OCI-LY7 (cell line): ENCODE results near the gene CXCL11. TPM values are rescaled to one million over a fixed set of nuclear protein-coding genes. Genes with fewer than 3 reads are reported as not detected.

Experiments
- BruUV-seq: library from RNA; stranded (reverse); fragments of 400-500 nt; replicated peaks from 2 replicates; lab custom pipeline; 2021; lab: Mats Ljungman, UMichigan
- CTCF ChIA-PET: fragments of 300-600 bp; sonication (Branson Sonifier 250); formaldehyde crosslinking; loops from one replicate; lab custom pipeline; 2022; ENCODE audit warnings: antibody characterized with exemption; ENCODE audit not compliant: unreplicated experiment; lab: Charles Lee
- POLR2A ChIA-PET: fragments of 300-600 bp; sonication (Branson Sonifier 250); formaldehyde crosslinking; loops from one replicate; lab custom pipeline; 2022; ENCODE audit warnings: antibody characterized with exemption; lab: Charles Lee
- DNase-seq: peaks from one replicate; pipeline ENCODE4 v3.0.0-alpha.2; 2015; ENCODE audit warnings: low spot score
- H2AFZ ChIP-seq: fragments of 200-600 bp; sonication (generic), shearing (Covaris generic); 2 replicates; pipeline ENCODE4 v1.6.1; 2014; ENCODE audit warnings: mild to moderate bottlenecking, antibody characterized with exemption, low read length, moderate library complexity
- H3K27ac ChIP-seq: fragments of 200-600 bp; sonication (generic); 2 replicates; pipeline ENCODE4 v1.5.1; 2014; ENCODE audit warnings: mixed run types, low read depth, mild to moderate bottlenecking, moderate library complexity, low read length, inconsistent platforms; ENCODE audit not compliant: poor library complexity, severe bottlenecking
- H3K36me3 ChIP-seq: fragments of 200-600 bp; sonication (generic); 2 replicates; pipeline ENCODE4 v1.6.1; 2014; ENCODE audit warnings: mild to moderate bottlenecking, antibody characterized with exemption, low read length, moderate library complexity, mixed read lengths; ENCODE audit not compliant: insufficient read depth
- H3K4me1 ChIP-seq: fragments of 200-600 bp; sonication (generic); 2 replicates; pipeline ENCODE4 v1.5.1; 2014; ENCODE audit warnings: mild to moderate bottlenecking, low read length; ENCODE audit not compliant: insufficient read depth, poor library complexity, severe bottlenecking
- H3K4me2 ChIP-seq: fragments of 200-600 bp; sonication (generic); 2 replicates; pipeline ENCODE4 v1.6.1; 2014; ENCODE audit warnings: mild to moderate bottlenecking, low read length
- H3K4me3 ChIP-seq: fragments of 200-600 bp; sonication (generic); 2 replicates; pipeline ENCODE4 v1.5.1; 2014; ENCODE audit warnings: mild to moderate bottlenecking, low read depth, low read length; ENCODE audit not compliant: poor library complexity, severe bottlenecking
- H3K79me2 ChIP-seq: fragments of 200-600 bp; sonication (generic); 2 replicates; pipeline ENCODE4 v1.6.1; 2016; ENCODE audit warnings: low read depth, mild to moderate bottlenecking, low read length, moderate library complexity, mixed read lengths; ENCODE audit not compliant: insufficient read depth
- H3K9me2 ChIP-seq: fragments of 200-600 bp; sonication (generic); 2 replicates; pipeline ENCODE4 v1.6.1; 2016; ENCODE audit warnings: mild to moderate bottlenecking, low read length, mixed read lengths; ENCODE audit not compliant: insufficient read depth
- H3K9me3 ChIP-seq: fragments of 200-600 bp; sonication (generic); 2 replicates; pipeline ENCODE4 v1.6.1; 2014; ENCODE audit warnings: mild to moderate bottlenecking, mixed run types, low read length, mixed read lengths
- H4K20me1 ChIP-seq: fragments of 200-600 bp; sonication (generic); 2 replicates; pipeline ENCODE4 v1.6.1; 2014; ENCODE audit warnings: mild to moderate bottlenecking, antibody characterized with exemption, low read length, moderate library complexity, mixed read lengths; ENCODE audit not compliant: insufficient read depth
- CTCF ChIP-seq: fragments of 200-600 bp; sonication (generic); conservative IDR thresholded peaks from 2 replicates; pipeline ENCODE4 v1.5.1; 2014; ENCODE audit warnings: mild to moderate bottlenecking, antibody characterized with exemption, low read length, moderate library complexity, mixed read lengths
- EZH2phosphoT487 ChIP-seq: fragments of 200-600 bp; sonication (generic); IDR thresholded peaks from 2 replicates; pipeline ENCODE4 v1.6.1; 2018; ENCODE audit warnings: low read depth, borderline replicate concordance, mild to moderate bottlenecking, mixed run types, antibody characterized with exemption, low read length, moderate library complexity, mixed read lengths
- intact Hi-C: fragments of 100-400 bp; cut with micrococcal nuclease; formaldehyde crosslinking; loops from one replicate; pipeline ENCODE4 v1.10.0; 2022; ENCODE audit not compliant: unreplicated experiment
- total RNA-seq, 2 experiments: library from RNA; depleted of rRNA in 1 of 2; stranded (reverse); fragments of >200 nt in 1 of 2; shearing (Covaris generic) in 1 of 2; gene quantifications; 2 replicates each; pipeline ENCODE4 v1.2.3, GENCODE V29; 2014 to 2022

Gene CXCL11
- total RNA-seq, 2 experiments from 2014 or later: 0.40 TPM; not detected in 1

- no peak within 1 kb of the TSS for H2AFZ ChIP-seq
- H3K27ac ChIP-seq: no peak within 1 kb of the TSS
- no peak for TF ChIP-seq EZH2phosphoT487
- TF ChIP-seq CTCF: no peak
- H3K4me2 ChIP-seq: no peak within 1 kb of the TSS
- no TSS peak for BruUV-seq
- no peak for DNase-seq
- H3K9me2 ChIP-seq: no peaks in the 10 kb centered on the region
- H3K36me3 ChIP-seq: no peaks in the 10 kb centered on the region
- intact Hi-C loops: no loop called here
- CTCF ChIA-PET: no interaction called here
- no peaks in the 10 kb centered on the region for H3K4me1 ChIP-seq
- no peaks in the 10 kb centered on the region for H4K20me1 ChIP-seq
- POLR2A ChIA-PET: no interaction called here
- H3K79me2 ChIP-seq: no peaks in the 10 kb centered on the region
- no peak within 1 kb of the TSS for H3K4me3 ChIP-seq
- no peaks in the 10 kb centered on the region for H3K9me3 ChIP-seq
Observed at GRCh38 chr4:76074468-76074867, 38.6 kb upstream of the CXCL11 start, which contains the start of gene ART3. Gene ART3 (plus strand): TSS chr4:76074709. CDS start chr4:76075890, 1,181 bp downstream.

- H3K9me3 ChIP-seq: no peaks in the 10 kb centered on the region
- no peak overlapping the region for H3K27ac ChIP-seq
- CTCF ChIA-PET: no interaction called here
- BruUV-seq: no TSS peak
- no peaks in the 10 kb centered on the region for H4K20me1 ChIP-seq
- POLR2A ChIA-PET: interaction anchor here (0.6 kb wide), 1 partner anchor 12 kb away, joined by 3 read pairs; no protein-coding TSS in a partner anchor
- H3K4me1 ChIP-seq: no peaks in the 10 kb centered on the region
- no peaks in the 10 kb centered on the region for H3K79me2 ChIP-seq
- TF ChIP-seq EZH2phosphoT487: no peak
- TF ChIP-seq CTCF: no peak
- no peak for DNase-seq
- H3K4me3 ChIP-seq: no peak overlapping the region
- intact Hi-C loops: no loop called here
- no peak overlapping the region for H2AFZ ChIP-seq
- H3K4me2 ChIP-seq: no peak overlapping the region
- H3K36me3 ChIP-seq: no peaks in the 10 kb centered on the region
- no peaks in the 10 kb centered on the region for H3K9me2 ChIP-seq
Observed at GRCh38 chr4:76072760-76073159, 36.9 kb upstream of the CXCL11 start.

GRCh38 chr4:76067652-76068286 is 31.9 kb upstream of the CXCL11 start:
- POLR2A ChIA-PET: no interaction called here

More at GRCh38 chr4:76067652-76068286, 31.9 kb upstream of the CXCL11 start:
- H4K20me1 ChIP-seq: no peaks in the 10 kb centered on the region
- no peak overlapping the region for H3K4me2 ChIP-seq
- H3K9me2 ChIP-seq: no peaks in the 10 kb centered on the region
- no peaks in the 10 kb centered on the region for H3K9me3 ChIP-seq
- H3K4me3 ChIP-seq: no peak overlapping the region
- DNase-seq: peak; percentile 72
- TF ChIP-seq EZH2phosphoT487: no peak
- peak; percentile 96 for TF ChIP-seq CTCF
- no peak overlapping the region for H3K27ac ChIP-seq
- no peaks in the 10 kb centered on the region for H3K4me1 ChIP-seq
- H3K79me2 ChIP-seq: no peaks in the 10 kb centered on the region
- H3K36me3 ChIP-seq: no peaks in the 10 kb centered on the region
- BruUV-seq: no TSS peak
- CTCF ChIA-PET: no interaction called here
- intact Hi-C loops: loop anchor here (1.0 to 2.0 kb wide), 3 partner anchors 72 to 172 kb away; no protein-coding TSS in a partner anchor
- H2AFZ ChIP-seq: no peak overlapping the region
